NCI-H82 treated with DMSO at 0.1 percent for 48 hours (cell line): ENCODE data around the gene C6orf132.

Experiments
- DNase-seq: peaks from one replicate; lab custom pipeline; 2025; ENCODE audit not compliant: unreplicated experiment; lab: John Stamatoyannopoulos, UW

C6orf132 gene

GRCh38 chr6:42135722-42136121 lies 6.7 kb downstream of the C6orf132 start:
- DNase-seq = no peak

DNA sequence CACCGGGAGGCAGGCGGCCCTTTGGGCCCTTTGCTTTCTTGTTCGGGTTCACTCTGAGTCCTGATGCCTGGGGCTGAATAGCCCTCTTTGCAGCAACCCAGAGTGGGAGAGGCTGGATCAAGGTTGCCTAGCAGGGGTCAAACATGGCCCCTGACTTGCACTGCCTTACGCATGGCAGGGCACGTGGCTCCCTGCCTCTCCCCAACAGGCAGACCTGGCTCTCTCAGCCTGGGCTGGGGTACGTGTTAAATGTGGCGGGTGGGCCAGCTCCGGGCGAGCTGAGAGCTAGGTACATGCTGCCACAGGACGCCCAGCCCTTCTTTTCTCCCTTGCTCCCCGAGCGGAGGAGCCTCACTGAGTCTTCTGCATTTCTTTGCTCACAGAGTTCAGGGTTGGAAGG lies 7.3 kb downstream of the C6orf132 start:
- no peak for DNase-seq

DNA sequence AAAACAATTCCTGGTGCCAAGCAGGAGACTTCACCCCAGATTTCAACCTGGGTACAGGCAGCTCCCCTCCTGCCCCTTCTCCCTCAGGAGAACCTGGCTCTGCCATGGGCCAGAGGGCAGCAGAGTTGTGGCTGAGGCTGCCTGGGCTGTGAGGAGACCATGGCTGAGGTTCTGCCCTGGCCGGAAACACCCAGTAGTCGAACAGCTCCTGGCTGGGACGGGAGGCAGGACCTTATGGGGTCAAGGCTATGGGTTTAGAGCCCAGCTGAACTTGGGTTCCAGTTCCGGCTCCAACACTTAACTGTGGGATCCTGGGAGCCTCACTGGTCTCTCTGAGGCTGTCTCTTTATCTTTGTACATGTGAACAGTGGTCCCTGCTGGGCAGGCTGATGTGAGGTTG lies 8.5 kb downstream of the C6orf132 start:
- no peak for DNase-seq

DNA sequence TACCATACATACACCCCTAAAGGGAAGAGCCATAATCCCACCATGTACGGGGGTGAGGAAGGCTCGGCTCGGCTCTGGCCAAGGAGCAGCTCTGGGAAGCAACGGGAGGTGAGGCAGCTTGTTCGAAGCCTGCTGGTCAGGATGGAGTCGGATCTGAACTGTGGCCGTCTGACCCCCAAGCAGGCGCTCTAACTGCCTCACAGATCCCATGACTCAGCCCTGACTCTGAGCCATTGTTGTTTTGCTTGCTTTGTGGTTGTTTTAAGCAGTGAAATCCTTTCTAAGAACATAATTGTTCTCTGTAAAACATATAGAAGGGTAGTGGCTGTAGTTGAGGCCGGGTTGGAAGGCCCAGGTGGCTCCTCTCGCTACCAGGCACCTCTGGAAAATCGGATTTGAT lies 10.9 kb downstream of the C6orf132 start:
- no peak for DNase-seq

- DNase-seq = no peak
These were observed 13.1 kb downstream of the C6orf132 start for GRCh38 chr6:42129360-42129676.

- DNase-seq = peak; percentile 88
These were observed 13.7 kb downstream of the C6orf132 start for GRCh38 chr6:42128460-42129359.

- no peak for DNase-seq
These were observed 16.8 kb downstream of the C6orf132 start for GRCh38 chr6:42125663-42126062.

GRCh38 chr6:42125231-42125630 lies 17.2 kb downstream of the C6orf132 start:
- DNase-seq = no peak

DNA sequence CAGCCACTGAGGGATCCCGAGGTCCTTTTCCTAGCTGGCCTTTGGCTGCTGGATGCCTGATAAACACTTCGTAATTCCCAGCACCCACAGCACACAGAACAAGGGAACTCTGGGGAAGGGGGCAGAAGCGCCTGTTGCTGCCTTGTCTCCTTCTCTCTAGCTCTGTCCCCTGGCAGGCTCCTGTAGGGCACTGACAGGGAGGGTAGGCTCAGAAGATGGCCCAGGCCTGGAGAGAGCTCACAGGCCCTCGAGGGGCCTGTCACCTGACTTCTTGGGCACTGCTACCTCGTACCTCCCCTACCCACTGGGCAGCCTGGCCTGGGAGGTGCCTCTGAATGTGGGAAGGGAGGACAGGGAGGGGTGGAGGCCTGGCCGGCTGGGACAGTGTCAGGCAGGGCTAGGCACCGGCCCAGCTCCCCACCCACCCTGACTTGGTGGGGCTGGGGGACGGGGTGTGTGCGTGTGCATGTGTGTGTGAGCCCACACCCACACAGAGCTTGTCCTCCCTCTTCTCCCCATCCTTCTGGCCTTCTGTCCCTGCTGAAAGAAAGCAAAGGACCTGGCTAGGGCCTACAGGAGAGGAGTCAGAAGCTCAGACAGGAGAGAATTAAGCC lies 18.1 kb downstream of the C6orf132 start:
- DNase-seq = no peak

DNA sequence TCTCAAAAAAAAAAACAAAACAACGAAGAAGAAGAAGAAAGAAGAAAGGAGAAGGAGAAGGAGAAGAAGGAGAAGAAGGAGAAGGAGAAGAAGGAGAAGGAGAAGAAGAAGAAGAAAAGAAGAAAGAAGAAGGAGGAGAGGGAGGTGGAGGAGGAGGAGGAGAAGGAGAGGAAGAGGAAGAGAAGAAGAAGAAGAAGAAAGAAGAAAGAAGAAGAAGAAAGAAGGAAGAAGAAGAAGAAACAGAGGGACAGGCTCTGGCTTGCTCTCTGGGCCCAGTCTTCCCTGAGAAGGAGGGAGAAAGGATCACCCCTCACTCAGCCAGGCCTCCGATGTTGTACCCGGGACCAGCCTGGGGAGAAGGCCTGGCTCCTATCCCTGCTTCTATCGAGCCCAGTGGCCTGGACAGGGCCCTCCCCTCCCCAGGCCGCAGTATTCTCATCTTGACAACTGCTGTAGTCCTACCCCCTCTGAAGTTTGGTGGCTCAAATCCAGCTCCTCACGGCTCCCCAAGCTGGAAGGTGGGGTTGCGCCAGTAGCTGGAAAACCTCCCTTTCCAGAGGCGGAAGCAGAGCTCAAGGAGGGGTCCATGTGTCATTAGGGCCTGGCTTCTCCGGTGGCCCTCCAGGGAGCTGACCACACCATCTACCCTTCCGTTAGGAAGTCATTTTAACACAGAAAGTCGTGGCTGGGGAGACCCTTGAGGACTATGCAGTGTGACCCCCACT lies 18.9 kb downstream of the C6orf132 start:
- no peak for DNase-seq

GRCh38 chr6:42120895-42121865 lies 21.2 kb downstream of the C6orf132 start:
- no peak for DNase-seq

DNA sequence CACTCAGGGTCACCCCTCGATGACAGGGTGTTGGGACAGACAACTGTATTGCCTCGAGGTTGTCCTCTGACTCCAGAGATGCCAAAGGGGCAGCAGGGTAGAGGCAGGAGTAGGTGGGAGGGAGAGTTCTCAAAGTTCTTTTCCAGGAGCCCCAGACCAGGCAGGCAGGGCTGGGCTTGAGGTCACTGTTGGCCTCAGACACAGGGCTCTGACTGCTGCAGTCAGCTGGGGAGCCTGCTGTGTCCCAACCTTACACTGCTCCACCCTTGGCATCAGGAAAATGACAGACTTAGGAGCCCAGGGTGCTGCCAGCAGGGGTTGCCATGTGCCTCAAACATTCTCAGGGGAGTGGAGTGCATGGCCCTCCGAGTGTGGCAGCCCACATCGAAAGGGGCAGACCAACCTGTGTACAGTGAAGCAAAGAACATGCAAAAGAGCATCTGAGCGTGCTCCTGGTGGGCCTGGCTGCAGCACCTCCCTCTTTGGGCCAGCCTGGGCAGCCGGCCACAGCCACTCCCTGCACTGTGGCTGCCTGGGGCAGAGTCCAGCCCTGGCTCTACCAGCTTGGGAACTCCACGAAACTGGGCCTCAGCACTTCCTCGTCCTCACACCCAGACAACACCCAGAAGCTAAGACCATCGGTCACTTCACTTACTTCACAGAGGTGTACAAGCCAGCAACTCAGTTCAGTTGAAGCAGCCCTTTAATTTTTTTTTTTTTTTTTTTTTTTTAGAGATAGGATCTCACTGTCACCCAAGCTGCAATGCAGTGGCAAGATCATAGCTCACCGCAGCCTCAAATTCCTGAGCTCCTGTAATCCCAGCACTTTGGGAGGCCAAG lies 24.0 kb downstream of the C6orf132 start:
- DNase-seq = no peak

DNA sequence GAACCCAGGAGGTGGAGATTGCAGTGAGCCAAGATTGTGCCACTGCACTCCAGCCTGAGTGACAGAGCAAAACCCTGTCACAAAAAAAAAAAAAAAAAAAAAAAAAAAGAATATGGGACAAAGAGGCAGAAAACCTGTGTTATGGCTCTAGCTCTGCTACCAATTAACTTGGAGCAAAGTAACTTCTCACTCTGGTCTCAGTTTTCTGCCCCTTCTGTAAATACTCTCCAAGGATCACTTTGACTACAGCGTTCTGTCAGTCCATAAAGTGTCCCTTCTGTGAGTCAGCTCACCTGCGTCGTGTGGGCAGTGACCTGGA lies 24.6 kb downstream of the C6orf132 start:
- no peak for DNase-seq

GRCh38 chr6:42113936-42114636 lies 28.3 kb downstream of the C6orf132 start:
- no peak for DNase-seq

DNA sequence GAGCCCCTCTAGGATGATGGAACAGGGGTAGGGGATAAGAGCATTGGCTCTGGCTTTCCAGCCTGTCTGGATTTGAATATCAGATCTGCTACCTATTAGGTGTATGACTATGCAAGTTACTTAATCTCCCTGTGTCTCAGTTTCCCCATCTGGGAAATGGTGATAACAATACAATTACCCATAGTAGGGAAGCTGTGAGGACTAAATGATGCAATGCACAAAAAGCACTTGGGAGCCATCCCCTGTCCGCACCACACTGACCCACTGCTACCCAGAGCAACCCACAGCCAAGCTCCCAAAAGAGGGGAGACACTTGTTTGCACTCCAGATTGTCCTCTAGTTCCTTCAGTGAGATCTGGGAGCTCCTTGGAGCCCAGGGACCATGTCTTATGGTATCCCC lies 30.1 kb downstream of the C6orf132 start:
- no peak for DNase-seq

DNA sequence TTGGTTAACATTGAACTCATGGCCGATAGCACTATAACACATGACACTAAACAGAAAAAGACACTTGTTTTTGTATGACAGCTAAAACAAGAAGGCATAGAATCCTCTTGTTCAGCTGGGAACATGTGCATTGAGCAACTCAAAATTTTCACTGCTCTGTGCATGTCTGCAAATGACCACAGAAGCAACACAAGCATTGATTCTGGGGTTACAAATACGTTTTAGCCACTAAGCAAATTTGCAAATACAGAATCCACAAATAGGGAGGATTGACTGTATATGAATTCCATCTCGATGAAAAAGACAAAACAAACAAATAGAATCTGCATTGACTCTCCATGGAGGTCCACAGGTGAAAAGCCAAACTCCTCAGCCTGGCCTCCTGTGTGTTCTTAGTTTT lies 31.7 kb downstream of the C6orf132 start:
- DNase-seq = no peak

DNA sequence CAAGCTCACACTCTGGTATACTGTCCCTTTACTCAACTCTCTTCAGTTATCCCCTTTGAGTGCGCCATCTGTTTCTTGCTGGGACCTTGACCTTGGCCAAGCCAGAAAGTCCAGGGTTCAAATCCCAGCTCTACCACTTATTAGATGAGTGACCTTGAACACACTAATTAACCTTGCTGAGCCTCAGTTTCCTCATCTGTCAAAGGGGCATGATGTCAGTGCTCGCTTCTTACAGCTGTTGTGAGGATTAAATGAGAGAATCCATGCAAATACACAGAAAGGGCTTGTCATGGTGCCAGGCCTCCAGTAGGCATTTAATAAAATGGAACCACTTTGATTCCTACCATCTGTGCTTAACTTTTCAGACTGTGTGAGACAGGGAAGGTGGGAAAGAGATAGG lies 34.3 kb downstream of the C6orf132 start:
- DNase-seq = no peak

- DNase-seq = no peak
These were observed 36.1 kb downstream of the C6orf132 start for GRCh38 chr6:42106112-42107023.

DNA sequence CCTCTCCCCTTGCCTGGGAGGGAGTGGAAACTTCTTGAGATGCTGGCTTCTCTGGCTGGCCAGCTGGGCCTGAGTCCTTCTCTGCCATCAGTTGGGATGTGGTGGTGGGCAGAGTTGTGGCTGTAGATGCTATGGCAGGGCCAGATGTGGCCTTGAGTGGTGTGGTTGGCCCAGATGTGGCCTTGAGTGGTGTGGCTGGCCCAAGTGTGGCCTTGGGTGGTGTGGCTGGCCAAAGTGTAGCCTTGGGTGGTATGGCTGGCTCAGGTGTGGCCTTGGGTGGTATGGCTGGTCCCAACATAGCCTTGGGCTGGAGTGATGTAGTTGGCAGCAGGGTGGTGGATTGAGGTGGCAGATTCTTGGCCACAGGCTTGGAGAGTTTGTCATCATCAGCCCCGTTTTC lies 36.7 kb downstream of the C6orf132 start:
- no peak for DNase-seq
